ENCODE measurements around the gene SOWAHA. TPM values are rescaled to one million over a fixed set of nuclear protein-coding genes. Genes with fewer than 3 reads are reported as not detected.

Gene SOWAHA
- polyA plus RNA-seq, 3 donors, result not detected

DNA sequence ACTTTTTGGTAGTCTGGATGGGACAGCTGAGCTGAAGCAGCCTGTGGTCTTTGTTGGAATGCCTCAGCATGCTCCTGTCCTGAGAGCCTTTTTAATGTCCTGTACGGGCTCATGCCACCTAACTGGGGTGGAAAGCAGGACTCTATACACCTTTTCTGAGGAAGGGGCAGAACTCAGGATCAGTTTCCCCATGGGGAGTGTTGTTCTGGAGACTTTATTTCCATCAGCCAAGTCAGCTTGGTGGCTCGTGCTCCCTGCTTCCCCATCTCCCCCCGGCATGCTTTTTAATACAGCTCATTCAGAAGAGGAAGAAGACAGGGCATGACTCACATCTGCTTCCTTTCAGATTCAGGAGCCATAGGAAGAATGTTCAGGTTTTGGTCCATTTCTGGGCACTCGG lies 31.0 kb upstream of the SOWAHA start:
- Histone ChIP-seq H3K4me1 (ENCODE audit: control insufficient read depth in 1 of 2, insufficient read depth in 2 of 2, low read length in 2 of 2) (peaks cover 16 to 21% of the 10 kb centered on the region in 2 donors), H3K27me3 (ENCODE audit: control insufficient read depth in 2 of 2, insufficient read depth in 2 of 2, low read length in 2 of 2) (peaks cover 36 to 47% of the 10 kb centered on the region in 2 donors), H3K9ac (ENCODE audit: insufficient read depth, low read length, poor library complexity, severe bottlenecking) (no peak overlapping the region), H2AFZ (ENCODE audit: insufficient read depth, low read depth, low read length, poor library complexity, severe bottlenecking) (no peak overlapping the region), H3K27ac (ENCODE audit: low read depth in 1 of 2, low read length in 2 of 2) (no peak overlapping the region), H3K4me2 (replicated peaks; ENCODE audit: extremely low read depth, low read length, poor library complexity, severe bottlenecking) (peak overlapping the region; percentile 37), H3K36me3 (replicated peaks in 1 of 2; ENCODE audit: control insufficient read depth in 1 of 2, insufficient read depth in 2 of 2, low read length in 2 of 2) (no peaks in the 10 kb centered on the region), H3K9me3 (replicated peaks in 1 of 2; ENCODE audit: control insufficient read depth in 1 of 2, insufficient read depth in 1 of 2, low read length in 2 of 2) (peaks cover 3 to 9% of the 10 kb centered on the region in 2 donors), H3K79me2 (ENCODE audit: insufficient read depth, low read length) (no peaks in the 10 kb centered on the region), H4K20me1 (ENCODE audit: insufficient read depth, low read length) (no peaks in the 10 kb centered on the region), H3K4me3 (replicated peaks in 1 of 3; ENCODE audit: low read depth in 2 of 3, low read length in 3 of 3) (no peak overlapping the region)
- intact Hi-C loops (cut with micrococcal nuclease), result no loop called here
- peak overlapping the region in 1 of 7 donors; percentile 27 for H3K27ac Mint-ChIP-seq
- no peak for TF ChIP-seq CTCF (IDR thresholded peaks at IDR 0.05)
- peak; percentile 63 to 83 (median 77) for DNase-seq
- H3K4me3 Mint-ChIP-seq, result peak overlapping the region in 1 of 2 donors; percentile 56
- no CpG with 5 or more reads among the region's 4 CpGs for WGBS (ENCODE audit: insufficient coverage)
- H3K4me1 Mint-ChIP-seq, result peaks cover 17% of the 10 kb centered on the region
- H3K9me3 Mint-ChIP-seq, result peaks cover 0 to 6% (median 3%) of the 10 kb centered on the region in 7 donors
- peaks cover 3 to 4% of the 10 kb centered on the region in 2 donors for H3K36me3 Mint-ChIP-seq
- peaks cover 38 to 54% (median 50%) of the 10 kb centered on the region in 3 donors for H3K27me3 Mint-ChIP-seq (ENCODE audit: low read depth in 3 of 3)

GRCh38 chr5:132785365-132785764 lies 27.7 kb upstream of the SOWAHA start:
- no peak overlapping the region for H3K27ac ChIP-seq (ENCODE audit: low read depth in 1 of 2, low read length in 2 of 2)
- no peak for TF ChIP-seq CTCF (IDR thresholded peaks at IDR 0.05)
- no peaks in the 10 kb centered on the region for H3K36me3 ChIP-seq (replicated peaks in 1 of 2; ENCODE audit: control insufficient read depth in 1 of 2, insufficient read depth in 2 of 2, low read length in 2 of 2)
- H3K27me3 ChIP-seq (ENCODE audit: control insufficient read depth in 2 of 2, insufficient read depth in 2 of 2, low read length in 2 of 2), result peaks cover 7 to 16% of the 10 kb centered on the region in 2 donors
- H3K9me3 Mint-ChIP-seq, result peaks cover 0 to 2% (median 0%) of the 10 kb centered on the region in 7 donors
- no peaks in the 10 kb centered on the region for H3K9me3 ChIP-seq (replicated peaks in 1 of 2; ENCODE audit: control insufficient read depth in 1 of 2, insufficient read depth in 1 of 2, low read length in 2 of 2)
- H3K79me2 ChIP-seq (ENCODE audit: insufficient read depth, low read length), result no peaks in the 10 kb centered on the region
- no peaks in the 10 kb centered on the region for H3K36me3 Mint-ChIP-seq
- H3K4me2 ChIP-seq (replicated peaks; ENCODE audit: extremely low read depth, low read length, poor library complexity, severe bottlenecking), result no peak overlapping the region
- H2AFZ ChIP-seq (ENCODE audit: insufficient read depth, low read depth, low read length, poor library complexity, severe bottlenecking), result no peak overlapping the region
- intact Hi-C loops (cut with micrococcal nuclease), result no loop called here
- H3K4me1 ChIP-seq (ENCODE audit: control insufficient read depth in 1 of 2, insufficient read depth in 2 of 2, low read length in 2 of 2), result peaks cover 9 to 13% of the 10 kb centered on the region in 2 donors
- H3K4me3 Mint-ChIP-seq, result no peak overlapping the region
- H3K27me3 Mint-ChIP-seq (ENCODE audit: low read depth in 3 of 3), result peaks cover 16 to 35% (median 33%) of the 10 kb centered on the region in 3 donors
- DNase-seq, result no peak
- H3K27ac Mint-ChIP-seq, result no peak overlapping the region
- no peak overlapping the region for H3K9ac ChIP-seq (ENCODE audit: insufficient read depth, low read length, poor library complexity, severe bottlenecking)
- WGBS (ENCODE audit: insufficient coverage), result 56% methylated on average over 2 of the region's 5 CpGs
- no peak overlapping the region for H3K4me3 ChIP-seq (replicated peaks in 1 of 3; ENCODE audit: low read depth in 2 of 3, low read length in 3 of 3)
- no peaks in the 10 kb centered on the region for H4K20me1 ChIP-seq (ENCODE audit: insufficient read depth, low read length)
- peaks cover 7% of the 10 kb centered on the region for H3K4me1 Mint-ChIP-seq

All from CD14-positive monocyte (primary cell).